ENCODE data around the gene RNF181.
A peak's percentile ranks its signal among the peaks of the same experiment; 100 is the strongest.

The RNF181 gene

DNA sequence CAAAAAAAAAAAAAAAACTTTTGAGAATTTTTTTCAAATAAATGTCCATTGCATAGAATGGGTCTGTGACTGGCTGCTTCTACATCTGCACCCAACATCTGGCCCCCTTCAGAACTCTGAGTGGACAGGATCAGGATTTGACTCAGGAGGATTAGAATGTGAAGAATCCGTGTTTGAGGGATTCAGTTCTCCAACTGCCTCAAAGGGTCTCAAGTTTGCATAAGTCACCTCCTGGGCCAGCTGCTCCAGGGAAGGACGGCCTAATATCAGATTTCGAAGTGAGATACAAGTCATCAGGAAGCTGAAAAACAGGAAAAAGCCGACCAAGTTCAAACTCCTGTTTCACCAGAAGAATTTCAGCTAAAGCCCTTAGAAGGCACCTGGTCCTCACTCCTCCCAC lies 45.7 kb upstream of the RNF181 start:
- no peak overlapping the region for H3K4me3 ChIP-seq (ENCODE audit: low read depth, low read length)
- TF ChIP-seq, protein P1, sequence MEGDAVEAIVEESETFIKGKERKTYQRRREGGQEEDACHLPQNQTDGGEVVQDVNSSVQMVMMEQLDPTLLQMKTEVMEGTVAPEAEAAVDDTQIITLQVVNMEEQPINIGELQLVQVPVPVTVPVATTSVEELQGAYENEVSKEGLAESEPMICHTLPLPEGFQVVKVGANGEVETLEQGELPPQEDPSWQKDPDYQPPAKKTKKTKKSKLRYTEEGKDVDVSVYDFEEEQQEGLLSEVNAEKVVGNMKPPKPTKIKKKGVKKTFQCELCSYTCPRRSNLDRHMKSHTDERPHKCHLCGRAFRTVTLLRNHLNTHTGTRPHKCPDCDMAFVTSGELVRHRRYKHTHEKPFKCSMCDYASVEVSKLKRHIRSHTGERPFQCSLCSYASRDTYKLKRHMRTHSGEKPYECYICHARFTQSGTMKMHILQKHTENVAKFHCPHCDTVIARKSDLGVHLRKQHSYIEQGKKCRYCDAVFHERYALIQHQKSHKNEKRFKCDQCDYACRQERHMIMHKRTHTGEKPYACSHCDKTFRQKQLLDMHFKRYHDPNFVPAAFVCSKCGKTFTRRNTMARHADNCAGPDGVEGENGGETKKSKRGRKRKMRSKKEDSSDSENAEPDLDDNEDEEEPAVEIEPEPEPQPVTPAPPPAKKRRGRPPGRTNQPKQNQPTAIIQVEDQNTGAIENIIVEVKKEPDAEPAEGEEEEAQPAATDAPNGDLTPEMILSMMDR (IDR thresholded peaks at IDR 0.05; ENCODE audit: low read depth, low read length): no peak

DNA sequence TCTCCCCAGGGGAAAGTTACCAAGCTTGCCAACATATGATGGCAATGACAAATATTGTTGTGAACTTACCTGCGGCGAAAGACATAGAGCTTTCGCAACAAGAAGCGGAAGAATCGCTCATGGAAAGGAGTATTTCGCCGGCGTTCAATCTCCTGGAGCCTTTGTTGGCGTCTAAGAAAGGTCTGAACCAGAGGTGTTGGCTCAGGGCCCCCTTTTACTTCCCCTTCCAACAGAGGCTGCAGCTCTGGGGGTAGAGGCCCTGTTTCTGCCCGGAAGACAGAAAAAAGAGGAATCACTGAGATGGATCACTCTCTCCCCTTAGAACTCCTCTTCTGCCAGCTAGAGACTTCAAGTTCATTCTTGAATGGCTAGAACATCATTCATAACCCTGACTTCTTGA lies 45.1 kb upstream of the RNF181 start:
- H3K4me3 ChIP-seq (ENCODE audit: low read depth, low read length): no peak overlapping the region
- TF ChIP-seq, protein P1 (IDR thresholded peaks at IDR 0.05; ENCODE audit: low read depth, low read length): no peak

DNA sequence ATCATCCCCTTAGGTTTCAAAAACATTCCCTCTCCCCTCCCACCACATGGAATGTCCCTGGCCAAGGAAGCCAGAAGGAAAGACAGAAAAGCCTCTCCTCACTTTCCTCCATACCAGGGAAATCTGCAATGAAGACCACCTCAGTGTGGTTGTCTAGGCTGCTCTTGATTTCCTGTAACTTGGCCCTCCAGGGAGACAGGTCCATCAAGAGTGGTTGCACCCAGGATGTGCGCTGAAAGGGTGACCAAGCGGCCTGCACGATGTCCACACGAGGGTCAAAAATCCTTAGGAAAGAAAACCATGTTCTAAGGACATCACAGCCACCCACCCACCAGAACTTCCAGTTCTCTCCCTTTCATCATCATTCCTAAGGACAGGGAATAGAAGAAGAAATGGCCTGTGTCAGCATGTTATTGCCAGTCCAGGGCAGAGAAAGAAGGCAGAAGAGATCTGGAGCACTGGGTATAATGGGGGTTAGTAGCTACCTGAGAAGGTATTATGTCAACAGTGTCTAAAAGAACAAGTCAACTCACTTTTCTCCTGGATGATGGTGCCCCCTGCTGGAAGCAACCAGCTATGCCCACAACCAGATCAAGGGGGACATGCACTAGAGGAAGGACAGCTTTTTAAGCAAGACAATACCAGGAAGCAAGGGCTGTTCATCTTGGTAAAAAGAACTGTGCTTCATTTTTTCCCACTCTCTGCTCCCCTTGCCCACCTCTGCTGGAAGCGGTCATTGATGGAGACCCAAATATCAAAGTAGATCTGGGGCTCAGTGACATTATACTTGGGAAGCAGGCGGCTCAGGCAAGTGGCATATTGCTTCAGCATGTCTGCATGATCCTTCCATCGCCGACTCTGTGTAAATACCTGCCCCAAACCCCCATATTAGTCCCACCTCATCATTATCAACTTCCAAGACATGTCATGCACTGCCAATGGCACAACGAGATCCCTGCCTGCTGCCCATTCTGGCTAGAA lies 43.6 kb upstream of the RNF181 start:
- H3K4me3 ChIP-seq (ENCODE audit: low read depth, low read length): no peak overlapping the region
- TF ChIP-seq, protein P1 (IDR thresholded peaks at IDR 0.05; ENCODE audit: low read depth, low read length): peak; percentile 87

DNA sequence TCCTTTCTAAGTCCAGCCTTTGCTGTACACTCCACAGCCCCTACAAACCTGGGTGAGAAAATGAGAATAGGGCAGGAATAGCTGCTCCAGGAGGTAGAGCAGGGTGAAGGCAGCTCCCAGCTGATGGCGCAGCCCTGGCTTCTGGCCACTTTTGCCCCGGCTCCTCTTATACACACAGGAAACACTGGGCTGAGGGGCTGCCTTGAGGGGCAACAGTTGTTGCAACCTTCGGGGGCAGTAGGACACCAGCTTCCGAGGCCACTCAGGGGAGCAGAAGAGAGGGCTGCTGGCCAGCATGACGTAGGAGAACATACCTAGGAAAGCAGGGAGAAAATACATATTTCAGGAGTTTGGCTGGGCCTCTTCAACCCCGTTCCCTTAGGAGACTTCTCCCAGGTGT lies 42.4 kb upstream of the RNF181 start:
- no peak overlapping the region for H3K4me3 ChIP-seq (ENCODE audit: low read depth, low read length)
- TF ChIP-seq, protein P1 (IDR thresholded peaks at IDR 0.05; ENCODE audit: low read depth, low read length): no peak

DNA sequence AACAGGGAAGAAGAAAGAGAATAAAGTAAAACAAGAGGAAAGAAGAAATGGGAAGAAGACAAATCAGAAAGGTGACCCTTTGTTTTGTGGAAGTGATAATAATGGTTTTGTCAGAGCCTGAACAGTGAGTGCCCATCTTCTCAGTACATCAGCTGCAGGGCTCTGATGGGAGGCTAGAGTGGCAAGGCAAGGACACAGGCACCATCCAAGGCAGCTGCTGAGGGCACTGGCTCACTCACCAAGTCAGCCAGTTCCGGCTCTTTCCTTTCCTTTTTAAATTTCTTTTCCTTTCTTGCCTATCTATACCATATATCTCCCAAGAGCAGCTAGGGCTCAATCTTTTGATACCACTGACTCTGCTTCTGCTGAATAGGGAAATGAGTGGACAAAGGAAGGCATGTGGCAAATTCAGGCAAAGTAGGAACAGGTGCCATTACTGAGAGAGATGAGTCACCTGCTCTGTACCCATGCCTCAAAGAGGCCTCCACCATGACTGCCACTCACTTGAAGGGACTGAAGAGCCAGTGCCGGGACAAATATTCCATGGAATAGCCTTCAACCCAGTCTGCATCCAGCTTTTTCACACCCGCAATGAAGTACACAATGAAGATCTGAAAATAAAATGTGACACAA lies 40.4 kb upstream of the RNF181 start:
- H3K4me3 ChIP-seq (ENCODE audit: low read depth, low read length): no peak overlapping the region
- TF ChIP-seq, protein P1 (IDR thresholded peaks at IDR 0.05; ENCODE audit: low read depth, low read length): no peak

DNA sequence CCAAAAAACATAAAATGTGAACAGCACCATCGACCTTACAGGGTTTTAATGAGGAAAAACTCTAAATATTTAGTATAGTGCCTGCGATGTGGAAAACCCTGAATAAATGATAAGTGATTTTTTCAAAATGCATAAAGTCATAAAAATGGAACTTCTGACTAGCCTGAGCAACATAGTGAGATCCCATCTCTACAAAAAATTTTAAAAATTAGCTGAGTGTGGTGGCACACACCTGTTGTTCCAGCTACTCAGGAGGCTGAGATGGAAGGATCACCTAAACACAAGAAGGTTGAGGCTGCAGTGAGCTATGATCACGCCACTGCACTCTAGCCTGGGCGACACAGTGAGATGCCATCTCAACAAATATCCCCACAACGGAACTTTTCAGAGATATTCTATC lies 38.4 kb upstream of the RNF181 start:
- H3K4me3 ChIP-seq (ENCODE audit: low read depth, low read length): no peak overlapping the region
- TF ChIP-seq, protein P1 (IDR thresholded peaks at IDR 0.05; ENCODE audit: low read depth, low read length): no peak

DNA sequence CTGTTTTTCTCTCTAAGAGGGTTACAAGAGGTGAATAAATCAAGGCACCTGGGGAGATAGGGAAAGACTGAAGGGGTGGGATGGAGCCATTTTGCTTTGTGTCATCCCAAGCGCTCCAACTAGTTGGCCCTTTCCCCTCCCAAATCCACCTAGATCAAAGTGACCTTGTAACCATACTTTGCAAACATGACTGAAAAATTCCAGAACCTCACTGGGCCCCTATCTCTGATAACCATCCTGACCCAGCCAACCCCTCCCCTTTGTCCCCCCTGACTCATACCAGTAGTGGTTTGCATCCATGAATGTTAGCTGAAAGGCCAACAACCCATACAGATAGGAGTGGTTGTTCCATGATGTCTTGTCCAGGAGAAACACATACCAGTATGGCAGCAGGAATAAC lies 37.4 kb upstream of the RNF181 start:
- TF ChIP-seq, protein P1 (IDR thresholded peaks at IDR 0.05; ENCODE audit: low read depth, low read length): no peak
- no peak overlapping the region for H3K4me3 ChIP-seq (ENCODE audit: low read depth, low read length)

DNA sequence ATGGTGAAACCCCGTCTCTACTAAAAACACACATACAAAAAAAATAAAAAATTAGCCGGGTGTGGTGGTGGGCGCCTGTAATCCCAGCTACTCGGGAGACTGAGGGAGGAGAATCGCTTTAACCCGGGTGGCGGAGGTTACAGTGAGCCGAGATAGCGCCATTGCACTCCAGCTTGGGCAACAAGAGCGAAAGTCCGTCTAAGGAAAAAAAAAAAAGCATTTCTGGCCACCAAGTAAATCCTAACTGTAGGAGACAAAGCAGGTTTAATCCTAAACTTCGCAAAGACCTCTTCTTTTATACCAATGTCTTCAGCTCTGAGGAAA lies 35.2 kb upstream of the RNF181 start:
- H3K4me3 ChIP-seq (ENCODE audit: low read depth, low read length): peak overlapping the region; percentile 72

Data from WI38 (cell line).